Activated CD8-positive, alpha-beta memory T cell treated with anti-CD3 and anti-CD28 coated beads, Interleukin-2, amount 10 ng/mL, durations not matched to agents 7 days and 5 days (primary cell): Measurements from ENCODE around the gene MEN1. TPM values are rescaled to one million over a fixed set of nuclear protein-coding genes. Genes with fewer than 3 reads are reported as not detected.

Experiments
- ATAC-seq: fragments of 150-1000 bp; cut with Tn5 transposase; one replicate; pipeline ENCODE4 v1.10.0; 2021; ENCODE audit warnings: moderate library complexity
- CTCF ChIA-PET: fragments of 350-600 bp; sonication (Branson Sonifier 250); formaldehyde crosslinking; loops from one replicate; lab custom pipeline; 2021; ENCODE audit warnings: antibody characterized with exemption; lab: Charles Lee
- DNase-seq: peaks from one replicate; pipeline ENCODE4 v3.0.0-alpha.2; 2020
- H3K27ac Mint-ChIP-seq: one replicate; pipeline ENCODE4 v1.8.0; 2021; ENCODE audit warnings: mild to moderate bottlenecking, mixed read lengths
- H3K27me3 Mint-ChIP-seq: one replicate; pipeline ENCODE4 v1.8.0; 2021; ENCODE audit warnings: mixed read lengths
- H3K36me3 Mint-ChIP-seq: one replicate; pipeline ENCODE4 v1.8.0; 2021; ENCODE audit warnings: mild to moderate bottlenecking, mixed read lengths
- H3K4me1 Mint-ChIP-seq: one replicate; pipeline ENCODE4 v1.8.0; 2021; ENCODE audit warnings: mixed read lengths
- H3K4me3 Mint-ChIP-seq: one replicate; pipeline ENCODE4 v1.8.0; 2021; ENCODE audit warnings: mild to moderate bottlenecking, moderate library complexity, mixed read lengths
- H3K9me3 Mint-ChIP-seq: one replicate; pipeline ENCODE4 v1.8.0; 2022; ENCODE audit warnings: low read depth, mixed read lengths
- total RNA-seq, 2 experiments: library from RNA; stranded (reverse); gene quantifications; one replicate each; pipeline ENCODE4 v1.2.3, GENCODE V29; 2021

MEN1 gene
- total RNA-seq, 2 experiments from 2014 or later, result 31.2 to 42.1 TPM

DNA sequence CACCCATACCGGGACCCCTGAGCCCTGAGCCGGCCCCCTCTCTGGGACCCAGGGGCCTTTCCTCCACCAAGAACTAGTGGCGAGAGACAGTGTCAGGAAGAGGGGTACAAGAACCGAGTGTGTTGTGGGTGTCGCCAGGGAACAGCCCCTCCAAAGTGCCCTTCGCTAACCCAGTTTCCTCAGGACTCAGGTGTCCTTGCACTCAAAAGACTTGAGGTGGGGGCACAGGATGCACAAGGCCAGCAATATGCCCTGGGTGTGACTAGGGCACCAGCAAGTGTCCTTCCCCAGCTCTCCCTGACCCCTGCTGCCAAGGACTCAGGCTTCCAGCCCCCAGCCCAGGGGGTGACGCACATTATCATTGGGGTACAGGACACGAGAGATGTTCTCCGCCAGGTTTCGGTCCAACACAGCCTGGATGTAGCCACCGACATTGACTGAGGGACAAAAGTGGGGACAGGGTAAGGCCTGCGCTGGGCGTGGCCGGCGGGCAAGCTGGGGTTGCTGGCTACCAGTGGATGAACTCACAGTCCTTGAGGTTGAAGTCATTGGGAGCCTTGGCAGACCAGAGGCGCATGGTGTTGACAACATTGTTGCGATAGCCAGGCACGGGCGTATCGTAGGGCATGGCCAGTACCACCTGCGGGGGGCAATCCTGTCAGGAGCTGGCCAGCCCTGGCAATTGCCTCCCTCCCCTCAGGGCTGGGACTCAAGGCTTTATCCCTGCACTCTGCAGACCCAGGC, 55.3 kb downstream of the MEN1 start:
- peaks cover 5% of the 10 kb centered on the region for H3K36me3 Mint-ChIP-seq
- no peaks in the 10 kb centered on the region for H3K9me3 Mint-ChIP-seq
- H3K4me3 Mint-ChIP-seq, result no peak overlapping the region
- no peak overlapping the region for H3K27ac Mint-ChIP-seq
- H3K4me1 Mint-ChIP-seq, result peaks cover 5% of the 10 kb centered on the region
- no peaks in the 10 kb centered on the region for H3K27me3 Mint-ChIP-seq
- no peak for ATAC-seq
- DNase-seq, result no peak
- CTCF ChIA-PET, result interaction anchor here (1.0 kb wide), 1 partner anchor 9 kb away, joined by 3 read pairs; no protein-coding TSS in a partner anchor

DNA sequence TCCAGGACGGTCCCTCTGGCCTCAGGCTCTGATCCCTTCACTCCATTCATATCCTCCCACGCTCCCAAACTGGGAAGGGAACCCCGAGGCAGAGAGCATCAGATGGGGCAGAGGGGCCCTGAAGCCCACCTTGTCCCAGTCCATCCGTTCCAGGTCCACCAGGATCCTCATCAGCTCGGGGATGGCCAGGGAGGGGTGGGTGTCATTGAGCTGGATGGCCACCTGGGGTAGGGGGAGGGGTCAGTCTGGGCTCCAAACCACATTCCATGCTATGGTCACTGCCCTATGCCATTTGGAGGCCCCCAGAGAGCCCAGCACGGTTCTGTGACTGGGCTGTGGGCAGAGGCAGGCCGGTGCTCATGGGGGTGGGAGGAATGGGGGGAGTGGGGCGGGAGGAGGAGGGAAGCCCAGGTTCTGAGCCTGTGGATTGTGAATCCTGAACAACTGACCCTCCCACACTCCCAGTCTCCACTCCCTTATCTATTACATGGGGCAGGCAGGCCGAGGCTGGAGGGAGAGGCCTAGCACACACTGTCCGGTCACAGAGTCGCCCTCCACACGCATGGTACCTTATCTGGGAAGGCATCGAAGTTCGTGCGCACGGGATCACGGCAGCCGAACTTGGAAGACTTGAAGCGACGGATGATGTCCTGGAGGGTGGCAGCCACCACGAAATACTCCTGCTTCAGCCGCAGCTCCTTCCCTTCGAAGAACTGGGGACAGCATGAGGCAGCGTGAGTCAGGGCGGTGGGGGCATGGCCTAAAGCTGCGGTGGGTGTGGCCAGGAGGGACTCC, 56.0 kb downstream of the MEN1 start:
- DNase-seq (no peak), ATAC-seq (no peak)
- peaks cover 5% of the 10 kb centered on the region for H3K36me3 Mint-ChIP-seq
- H3K4me3 Mint-ChIP-seq, result no peak overlapping the region
- CTCF ChIA-PET, result interaction anchor here (1.0 kb wide), 1 partner anchor 10 kb away, joined by 3 read pairs; no protein-coding TSS in a partner anchor
- no peaks in the 10 kb centered on the region for H3K27me3 Mint-ChIP-seq
- no peaks in the 10 kb centered on the region for H3K9me3 Mint-ChIP-seq
- peaks cover 3% of the 10 kb centered on the region for H3K4me1 Mint-ChIP-seq
- no peak overlapping the region for H3K27ac Mint-ChIP-seq

Other genes starting within 250 kb of the MEN1 start
- gene SLC22A12, start 219.3 kb downstream of the MEN1 start, total RNA-seq, result not detected
- under 1 TPM; 0.23 to 0.40 TPM for gene NRXN2, start 87.4 kb downstream of the MEN1 start, total RNA-seq
- 100 to 1,000 TPM in 1 of 2 experiments, 10 to 100 TPM in 1; 77.3 to 123 TPM for gene RASGRP2, start 66.4 kb downstream of the MEN1 start, total RNA-seq
- 1 to 10 TPM; 2.0 to 3.2 TPM for gene PYGM, start 50.6 kb downstream of the MEN1 start, total RNA-seq
- gene SF1, start 32.0 kb downstream of the MEN1 start, total RNA-seq, result 100 to 1,000 TPM; 442 to 462 TPM
- gene MAP4K2, start 7.3 kb downstream of the MEN1 start, total RNA-seq, result 10 to 100 TPM; 61.1 to 65.0 TPM
- gene CDC42BPG, start 34.1 kb upstream of the MEN1 start, total RNA-seq, result under 1 TPM; 0.50 to 0.61 TPM
- gene EHD1, start 68.1 kb upstream of the MEN1 start, total RNA-seq, result 100 to 1,000 TPM; 149 to 155 TPM
- 10 to 100 TPM; 27.3 to 27.9 TPM for gene ATG2A, start 106.7 kb upstream of the MEN1 start, total RNA-seq
- 10 to 100 TPM; 11.7 to 12.3 TPM for gene PPP2R5B, start 114.1 kb upstream of the MEN1 start, total RNA-seq
- gene GPHA2, start 125.3 kb upstream of the MEN1 start, total RNA-seq, result not detected
- gene MAJIN, start 161.6 kb upstream of the MEN1 start, total RNA-seq, result not detected
- gene BATF2, start 186.4 kb upstream of the MEN1 start, total RNA-seq, result under 1 TPM; 0.33 to 0.67 TPM
- gene ARL2, start 203.6 kb upstream of the MEN1 start, total RNA-seq, result 10 to 100 TPM; 74.1 to 86.9 TPM
- gene SNX15, start 216.9 kb upstream of the MEN1 start, total RNA-seq, result 10 to 100 TPM; 18.9 to 29.2 TPM
- gene SAC3D1, start 230.7 kb upstream of the MEN1 start, total RNA-seq, result 10 to 100 TPM; 24.3 to 27.2 TPM
- 10 to 100 TPM; 14.8 to 15.3 TPM for gene NAALADL1, start 248.0 kb upstream of the MEN1 start, total RNA-seq